Right atrium auricular region (tissue), 2 donors: ENCODE data around the gene USE1. TPM values are rescaled to one million over a fixed set of nuclear protein-coding genes. Genes with fewer than 3 reads are reported as not detected.

Experiments used
- DNase-seq: peaks from one replicate; pipeline ENCODE4 v3.0.0-alpha.2; 2019; ENCODE audit warnings: low spot score
- H3K27ac ChIP-seq, 2 donors: fragments of 200-600 bp; sonication (generic); 1 replicate in 1 of 2; 2 replicates in 1 of 2; pipeline ENCODE4 v1.5.1; 2016 to 2019
- H3K27me3 ChIP-seq, 2 donors: fragments of 200-600 bp; sonication (generic); one replicate each; pipeline versions ENCODE4 v1.5.1 to v1.6.0; 2017 to 2019
- H3K36me3 ChIP-seq: fragments of 200-600 bp; sonication (generic); one replicate; pipeline ENCODE4 v1.5.1; 2016
- H3K4me1 ChIP-seq, 2 donors: fragments of 200-600 bp; sonication (generic); one replicate each; pipeline versions ENCODE4 v1.5.1 to v1.6.0; 2017 to 2019
- H3K4me3 ChIP-seq, 2 donors: fragments of 200-600 bp; sonication (generic); 1 replicate in 1 of 2; 2 replicates in 1 of 2; pipeline ENCODE4 v1.5.1; 2017 to 2019; ENCODE audit warnings: mild to moderate bottlenecking in 1 of 2, moderate library complexity in 1 of 2
- H3K9me3 ChIP-seq, 2 donors: fragments of 200-600 bp; sonication (generic); one replicate each; pipeline ENCODE4 v1.5.1; 2019
- total RNA-seq, 2 donors: library from RNA; depleted of rRNA; stranded (reverse); fragments of >200 nt; gene quantifications; one replicate each; pipeline ENCODE4 v1.1.0, GENCODE V29; 2016
- TF ChIP-seq, protein P1 (sequence below), 2 donors: fragments of 200-600 bp; sonication (generic); IDR thresholded peaks; one replicate each; pipeline ENCODE4 v1.5.1; 2019; ENCODE audit warnings: antibody characterized with exemption in 2 of 2

Gene USE1
- total RNA-seq, 2 donors from 2014 or later: 17.5 to 18.4 TPM

GRCh38 chr19:17178291-17178690, 36.9 kb upstream of the USE1 start:
- Histone ChIP-seq H3K36me3 (peaks cover 51% of the 10 kb centered on the region), H3K9me3 (no peaks in the 10 kb centered on the region), H3K4me3 (no peak overlapping the region), H3K27ac (no peak overlapping the region), H3K27me3 (no peaks in the 10 kb centered on the region), H3K4me1 (no peaks in the 10 kb centered on the region)
- TF ChIP-seq, protein P1, sequence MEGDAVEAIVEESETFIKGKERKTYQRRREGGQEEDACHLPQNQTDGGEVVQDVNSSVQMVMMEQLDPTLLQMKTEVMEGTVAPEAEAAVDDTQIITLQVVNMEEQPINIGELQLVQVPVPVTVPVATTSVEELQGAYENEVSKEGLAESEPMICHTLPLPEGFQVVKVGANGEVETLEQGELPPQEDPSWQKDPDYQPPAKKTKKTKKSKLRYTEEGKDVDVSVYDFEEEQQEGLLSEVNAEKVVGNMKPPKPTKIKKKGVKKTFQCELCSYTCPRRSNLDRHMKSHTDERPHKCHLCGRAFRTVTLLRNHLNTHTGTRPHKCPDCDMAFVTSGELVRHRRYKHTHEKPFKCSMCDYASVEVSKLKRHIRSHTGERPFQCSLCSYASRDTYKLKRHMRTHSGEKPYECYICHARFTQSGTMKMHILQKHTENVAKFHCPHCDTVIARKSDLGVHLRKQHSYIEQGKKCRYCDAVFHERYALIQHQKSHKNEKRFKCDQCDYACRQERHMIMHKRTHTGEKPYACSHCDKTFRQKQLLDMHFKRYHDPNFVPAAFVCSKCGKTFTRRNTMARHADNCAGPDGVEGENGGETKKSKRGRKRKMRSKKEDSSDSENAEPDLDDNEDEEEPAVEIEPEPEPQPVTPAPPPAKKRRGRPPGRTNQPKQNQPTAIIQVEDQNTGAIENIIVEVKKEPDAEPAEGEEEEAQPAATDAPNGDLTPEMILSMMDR (IDR thresholded peaks at IDR 0.05): no peak
- no peak for DNase-seq

GRCh38 chr19:17180997-17181702, 34.0 kb upstream of the USE1 start:
- H3K36me3 ChIP-seq: peaks cover 56% of the 10 kb centered on the region
- H3K9me3 ChIP-seq: no peaks in the 10 kb centered on the region
- no peaks in the 10 kb centered on the region for H3K27me3 ChIP-seq
- no peak overlapping the region for H3K27ac ChIP-seq
- no peaks in the 10 kb centered on the region for H3K4me1 ChIP-seq
- no peak overlapping the region for H3K4me3 ChIP-seq
- TF ChIP-seq, protein P1 (IDR thresholded peaks at IDR 0.05): no peak
- no peak for DNase-seq

GRCh38 chr19:17183271-17183761, 31.8 kb upstream of the USE1 start:
- Histone ChIP-seq H3K36me3 (peaks cover 54% of the 10 kb centered on the region), H3K4me1 (no peaks in the 10 kb centered on the region), H3K4me3 (no peak overlapping the region), H3K27ac (no peak overlapping the region), H3K27me3 (no peaks in the 10 kb centered on the region), H3K9me3 (no peaks in the 10 kb centered on the region)
- TF ChIP-seq, protein P1 (IDR thresholded peaks at IDR 0.05): no peak
- no peak for DNase-seq

GRCh38 chr19:17183858-17184321, 31.3 kb upstream of the USE1 start:
- no peak overlapping the region for H3K27ac ChIP-seq
- TF ChIP-seq, protein P1 (IDR thresholded peaks at IDR 0.05): no peak
- peaks cover 59% of the 10 kb centered on the region for H3K36me3 ChIP-seq
- no peak overlapping the region for H3K4me3 ChIP-seq
- no peaks in the 10 kb centered on the region for H3K4me1 ChIP-seq
- no peak for DNase-seq
- H3K9me3 ChIP-seq: no peaks in the 10 kb centered on the region
- H3K27me3 ChIP-seq: no peaks in the 10 kb centered on the region

- Histone ChIP-seq H3K36me3 (peaks cover 64% of the 10 kb centered on the region), H3K9me3 (no peaks in the 10 kb centered on the region), H3K4me1 (no peaks in the 10 kb centered on the region), H3K4me3 (no peak overlapping the region), H3K27me3 (no peaks in the 10 kb centered on the region), H3K27ac (no peak overlapping the region)
- TF ChIP-seq, protein P1 (IDR thresholded peaks at IDR 0.05): no peak
- DNase-seq: no peak
Measured at GRCh38 chr19:17184371-17184841, 30.8 kb upstream of the USE1 start.
